Right atrium auricular region (tissue), 2 donors: ENCODE results near the gene MTF2. TPM values are rescaled to one million over a fixed set of nuclear protein-coding genes. Genes with fewer than 3 reads are reported as not detected.

Source experiments
- DNase-seq: peaks from one replicate; pipeline ENCODE4 v3.0.0-alpha.2; 2019; ENCODE audit warnings: low spot score
- H3K27ac ChIP-seq, 2 donors: fragments of 200-600 bp; sonication (generic); 1 replicate in 1 of 2; 2 replicates in 1 of 2; pipeline ENCODE4 v1.5.1; 2016 to 2019
- H3K27me3 ChIP-seq, 2 donors: fragments of 200-600 bp; sonication (generic); one replicate each; pipeline versions ENCODE4 v1.5.1 to v1.6.0; 2017 to 2019
- H3K36me3 ChIP-seq: fragments of 200-600 bp; sonication (generic); one replicate; pipeline ENCODE4 v1.5.1; 2016
- H3K4me1 ChIP-seq, 2 donors: fragments of 200-600 bp; sonication (generic); one replicate each; pipeline versions ENCODE4 v1.5.1 to v1.6.0; 2017 to 2019
- H3K4me3 ChIP-seq, 2 donors: fragments of 200-600 bp; sonication (generic); 1 replicate in 1 of 2; 2 replicates in 1 of 2; pipeline ENCODE4 v1.5.1; 2017 to 2019; ENCODE audit warnings: mild to moderate bottlenecking in 1 of 2, moderate library complexity in 1 of 2
- H3K9me3 ChIP-seq, 2 donors: fragments of 200-600 bp; sonication (generic); one replicate each; pipeline ENCODE4 v1.5.1; 2019
- total RNA-seq, 2 donors: library from RNA; depleted of rRNA; stranded (reverse); fragments of >200 nt; gene quantifications; one replicate each; pipeline ENCODE4 v1.1.0, GENCODE V29; 2016
- TF ChIP-seq, protein P1 (sequence below), 2 donors: fragments of 200-600 bp; sonication (generic); IDR thresholded peaks; one replicate each; pipeline ENCODE4 v1.5.1; 2019; ENCODE audit warnings: antibody characterized with exemption in 2 of 2

The MTF2 gene
- total RNA-seq, 2 donors from 2014 or later, result 6.2 to 6.3 TPM

GRCh38 chr1:93111561-93111960 is 32.5 kb downstream of the MTF2 start:
- DNase-seq, result no peak
- TF ChIP-seq, protein P1, sequence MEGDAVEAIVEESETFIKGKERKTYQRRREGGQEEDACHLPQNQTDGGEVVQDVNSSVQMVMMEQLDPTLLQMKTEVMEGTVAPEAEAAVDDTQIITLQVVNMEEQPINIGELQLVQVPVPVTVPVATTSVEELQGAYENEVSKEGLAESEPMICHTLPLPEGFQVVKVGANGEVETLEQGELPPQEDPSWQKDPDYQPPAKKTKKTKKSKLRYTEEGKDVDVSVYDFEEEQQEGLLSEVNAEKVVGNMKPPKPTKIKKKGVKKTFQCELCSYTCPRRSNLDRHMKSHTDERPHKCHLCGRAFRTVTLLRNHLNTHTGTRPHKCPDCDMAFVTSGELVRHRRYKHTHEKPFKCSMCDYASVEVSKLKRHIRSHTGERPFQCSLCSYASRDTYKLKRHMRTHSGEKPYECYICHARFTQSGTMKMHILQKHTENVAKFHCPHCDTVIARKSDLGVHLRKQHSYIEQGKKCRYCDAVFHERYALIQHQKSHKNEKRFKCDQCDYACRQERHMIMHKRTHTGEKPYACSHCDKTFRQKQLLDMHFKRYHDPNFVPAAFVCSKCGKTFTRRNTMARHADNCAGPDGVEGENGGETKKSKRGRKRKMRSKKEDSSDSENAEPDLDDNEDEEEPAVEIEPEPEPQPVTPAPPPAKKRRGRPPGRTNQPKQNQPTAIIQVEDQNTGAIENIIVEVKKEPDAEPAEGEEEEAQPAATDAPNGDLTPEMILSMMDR (IDR thresholded peaks at IDR 0.05), result no peak
- Histone ChIP-seq H3K9me3 (peaks cover 0 to 7% of the 10 kb centered on the region in 2 donors), H3K36me3 (peaks cover 4% of the 10 kb centered on the region), H3K27ac (no peak overlapping the region), H3K4me1 (no peaks in the 10 kb centered on the region), H3K4me3 (no peak overlapping the region), H3K27me3 (no peaks in the 10 kb centered on the region)

DNA sequence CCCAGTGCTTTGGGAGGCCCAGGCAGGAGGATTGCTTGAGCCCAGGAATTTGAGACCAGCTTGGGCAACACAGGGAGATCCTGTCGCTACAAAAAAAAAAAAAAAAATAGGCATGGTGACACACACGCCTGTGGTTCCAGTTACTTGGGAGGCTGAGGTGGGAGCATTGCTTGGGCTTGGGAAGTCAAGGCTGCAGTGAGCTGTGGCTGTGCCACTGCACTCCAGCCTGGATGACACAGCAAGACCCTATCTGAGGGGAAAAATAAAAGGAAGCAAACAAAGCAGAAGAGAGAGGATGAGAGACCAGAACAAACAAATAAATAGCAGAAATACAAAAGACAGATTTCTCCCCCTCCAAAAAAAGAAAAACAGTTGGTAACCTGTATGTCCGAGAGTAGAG is 34.0 kb downstream of the MTF2 start:
- Histone ChIP-seq H3K36me3 (peaks cover 7% of the 10 kb centered on the region), H3K27me3 (no peaks in the 10 kb centered on the region), H3K9me3 (no peaks in the 10 kb centered on the region), H3K4me3 (no peak overlapping the region), H3K27ac (no peak overlapping the region), H3K4me1 (no peaks in the 10 kb centered on the region)
- TF ChIP-seq, protein P1 (IDR thresholded peaks at IDR 0.05), result no peak
- no peak for DNase-seq

DNA sequence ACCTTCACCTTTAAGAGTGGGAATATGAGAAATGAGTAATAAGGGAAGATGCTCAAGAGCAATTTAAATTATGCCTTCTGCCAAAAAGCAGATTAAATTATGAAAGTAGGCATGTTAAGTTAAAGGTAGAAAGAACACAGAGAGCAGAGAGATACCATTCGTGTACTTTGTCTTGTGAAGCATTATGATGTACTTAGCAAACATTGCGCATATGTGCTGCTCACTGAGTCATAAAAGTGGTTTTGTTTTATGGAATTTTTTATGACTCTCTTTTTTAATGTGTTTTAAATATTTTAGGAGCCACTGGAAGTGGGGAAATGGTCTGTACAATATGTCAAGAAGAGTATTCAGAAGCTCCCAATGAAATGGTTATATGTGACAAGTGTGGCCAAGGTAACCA is 35.3 kb downstream of the MTF2 start:
- peaks cover 16% of the 10 kb centered on the region for H3K36me3 ChIP-seq
- TF ChIP-seq, protein P1 (IDR thresholded peaks at IDR 0.05), result no peak

DNA sequence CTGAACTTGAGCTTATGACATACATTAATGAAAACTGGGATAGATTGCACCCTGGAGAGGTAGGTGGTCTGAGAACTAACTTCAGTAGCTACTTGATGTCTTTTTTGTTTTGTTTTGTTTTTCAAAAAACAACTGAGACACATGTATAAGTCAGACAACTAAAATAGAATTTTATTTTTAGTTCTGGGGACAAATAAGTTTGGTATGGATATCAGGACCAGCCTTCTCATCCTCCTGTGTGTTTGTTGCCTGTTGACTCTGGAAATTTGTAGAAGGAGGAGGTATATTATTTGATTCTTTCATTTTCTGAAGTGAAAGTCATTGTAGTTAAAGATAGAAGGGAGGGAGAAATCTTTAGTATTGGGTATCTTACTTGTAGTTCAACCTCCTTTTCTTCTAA is 41.5 kb downstream of the MTF2 start:
- Histone ChIP-seq H3K36me3 (peaks cover 29% of the 10 kb centered on the region), H3K4me3 (no peak overlapping the region), H3K27ac (no peak overlapping the region), H3K4me1 (no peaks in the 10 kb centered on the region), H3K9me3 (no peaks in the 10 kb centered on the region), H3K27me3 (no peaks in the 10 kb centered on the region)
- TF ChIP-seq, protein P1 (IDR thresholded peaks at IDR 0.05), result no peak
- DNase-seq, result no peak

More for the DNA sequence above, 35.3 kb downstream of the MTF2 start:
- Histone ChIP-seq H3K27ac (no peak overlapping the region), H3K27me3 (no peaks in the 10 kb centered on the region), H3K4me3 (no peak overlapping the region), H3K4me1 (no peaks in the 10 kb centered on the region), H3K9me3 (no peaks in the 10 kb centered on the region)
- no peak for DNase-seq

GRCh38 chr1:93123201-93123783 is 44.2 kb downstream of the MTF2 start:
- Histone ChIP-seq H3K4me1 (no peaks in the 10 kb centered on the region), H3K27me3 (no peaks in the 10 kb centered on the region), H3K4me3 (no peak overlapping the region), H3K9me3 (no peaks in the 10 kb centered on the region), H3K27ac (no peak overlapping the region), H3K36me3 (peaks cover 22% of the 10 kb centered on the region)
- no peak for DNase-seq
- TF ChIP-seq, protein P1 (IDR thresholded peaks at IDR 0.05), result no peak
